WTC11 (cell line): ENCODE measurements around the gene SLC24A3. TPM values are rescaled to one million over a fixed set of nuclear protein-coding genes. Genes with fewer than 3 reads are reported as not detected.

Source experiments
- ATAC-seq: fragments of 200-7000 bp; cut with Tn5 transposase; 2 replicates; pipeline ENCODE4 v1.10.0; 2021; ENCODE audit warnings: mild to moderate bottlenecking, moderate library complexity
- CTCF ChIA-PET: fragments of 300-600 bp; sonication (Branson Sonifier 250); formaldehyde crosslinking; loops from one replicate; lab custom pipeline; 2021; ENCODE audit warnings: antibody characterized with exemption; lab: Charles Lee
- POLR2A ChIA-PET: fragments of 350-600 bp; sonication (Branson Sonifier 250); formaldehyde crosslinking; loops from one replicate; lab custom pipeline; 2021; ENCODE audit warnings: antibody characterized with exemption; lab: Charles Lee
- DNase-seq: peaks from one replicate; pipeline ENCODE4 v3.0.0; 2021; ENCODE audit warnings: low spot score
- H3K27ac Mint-ChIP-seq: 2 replicates; pipeline ENCODE4 v1.8.0; 2021; ENCODE audit warnings: mixed read lengths
- H3K27me3 Mint-ChIP-seq: 2 replicates; pipeline ENCODE4 v1.8.0; 2021; ENCODE audit warnings: low read depth, mild to moderate bottlenecking, moderate library complexity, mixed read lengths
- H3K36me3 Mint-ChIP-seq: 2 replicates; pipeline ENCODE4 v1.8.0; 2021; ENCODE audit warnings: mixed read lengths
- H3K4me1 Mint-ChIP-seq: 2 replicates; pipeline ENCODE4 v1.8.0; 2022; ENCODE audit warnings: mixed read lengths
- H3K4me3 Mint-ChIP-seq: 2 replicates; pipeline ENCODE4 v1.8.0; 2021; ENCODE audit warnings: mild to moderate bottlenecking, moderate library complexity, mixed read lengths
- H3K9me3 Mint-ChIP-seq: 2 replicates; pipeline ENCODE4 v1.8.0; 2021; ENCODE audit warnings: mixed read lengths
- ESRRA ChIP-seq: sonication (generic); formaldehyde crosslinking; IDR thresholded peaks from 2 replicates; pipeline ENCODE4 v1.8.1; 2022; ENCODE audit warnings: mild to moderate bottlenecking, missing genetic modification reagents, borderline replicate concordance
- GABPB1 ChIP-seq: sonication (generic); formaldehyde crosslinking; IDR thresholded peaks from 2 replicates; pipeline ENCODE4 v1.8.1; 2023; ENCODE audit warnings: mild to moderate bottlenecking, missing genetic modification reagents
- GRHL2 ChIP-seq: fragments of 250-450 bp; sonication (Bioruptor Pico); IDR thresholded peaks from 2 replicates; pipeline ENCODE4 v1.8.0; 2022; ENCODE audit warnings: mild to moderate bottlenecking, moderate library complexity; ENCODE audit not compliant: insufficient replicate concordance, severe bottlenecking
- OVOL2 ChIP-seq: fragments of 250-450 bp; sonication (Bioruptor Pico); IDR thresholded peaks from 2 replicates; pipeline ENCODE4 v1.9.0; 2021; ENCODE audit warnings: mild to moderate bottlenecking, borderline replicate concordance
- TEAD4 ChIP-seq: sonication (generic); formaldehyde crosslinking; IDR thresholded peaks from 2 replicates; pipeline ENCODE4 v1.8.0; 2022; ENCODE audit warnings: mild to moderate bottlenecking, missing genetic modification reagents
- total RNA-seq: library from RNA; stranded (reverse); gene quantifications from 3 replicates; pipeline ENCODE4 v1.2.3, GENCODE V29; 2021
- TF ChIP-seq, protein P1 (sequence below): sonication (generic); formaldehyde crosslinking; IDR thresholded peaks from 2 replicates; pipeline ENCODE4 v1.8.0; 2022; ENCODE audit warnings: missing genetic modification reagents
- TF ChIP-seq, protein P2 (sequence below): sonication (generic); formaldehyde crosslinking; IDR thresholded peaks from 2 replicates; pipeline ENCODE4 v1.8.1; 2023; ENCODE audit warnings: mild to moderate bottlenecking, missing genetic modification reagents, moderate library complexity
- TF ChIP-seq, protein P3 (sequence below): sonication (generic); formaldehyde crosslinking; IDR thresholded peaks from 2 replicates; pipeline ENCODE4 v1.8.0; 2023; ENCODE audit warnings: missing genetic modification reagents, mild to moderate bottlenecking, borderline replicate concordance
- TF ChIP-seq, protein P4 (sequence below): sonication (generic); formaldehyde crosslinking; IDR thresholded peaks from 2 replicates; pipeline ENCODE4 v1.8.0; 2022; ENCODE audit warnings: mild to moderate bottlenecking, missing genetic modification reagents
- TF ChIP-seq, protein P5 (sequence below): fragments of 250-450 bp; sonication (Bioruptor Pico); IDR thresholded peaks from 2 replicates; pipeline ENCODE4 v1.9.0; 2021; ENCODE audit warnings: mild to moderate bottlenecking, borderline replicate concordance
- TF ChIP-seq, protein P6 (sequence below): sonication (generic); formaldehyde crosslinking; IDR thresholded peaks from 2 replicates; pipeline ENCODE4 v1.8.1; 2023; ENCODE audit warnings: mild to moderate bottlenecking, moderate library complexity, missing genetic modification reagents

Gene SLC24A3
- total RNA-seq, 1 experiment from 2014 or later = 5.7 TPM

DNA sequence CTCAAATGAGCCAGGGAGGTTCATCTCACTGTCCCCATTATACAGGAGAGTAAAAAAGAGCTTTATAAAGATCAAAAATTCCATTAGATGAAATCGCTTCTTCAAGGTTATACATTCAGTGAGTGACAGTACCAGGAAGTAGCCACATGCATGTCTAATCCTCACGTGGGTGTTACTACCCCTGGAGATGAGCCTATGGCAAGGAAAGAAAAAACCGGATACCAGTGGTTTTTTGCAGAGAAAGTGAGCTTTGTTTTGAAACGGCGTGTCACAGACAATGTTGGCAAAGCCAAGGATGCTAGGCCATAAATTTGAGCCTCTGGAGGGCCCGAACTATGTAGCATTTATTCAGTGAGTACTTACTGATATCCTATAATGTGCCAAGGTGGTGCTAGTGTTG is 330.7 kb downstream of the SLC24A3 start:
- Mint-ChIP-seq H3K27me3 (no peaks in the 10 kb centered on the region), H3K36me3 (0 out of 2 replicates have a peak, but pooled peaks cover under 1% of the 10 kb centered on the region), H3K4me3 (no peak overlapping the region), H3K9me3 (peaks cover 3% of the 10 kb centered on the region; the same call in 1 of the 2 replicates), H3K4me1 (peaks cover 25% of the 10 kb centered on the region), H3K27ac (no peak overlapping the region)
- POLR2A ChIA-PET = no interaction called here
- CTCF ChIA-PET = no interaction called here
- DNase-seq = no peak
- TF ChIP-seq GRHL2 (CRISPR knock-in tag) = no peak
- TF ChIP-seq, protein P1, sequence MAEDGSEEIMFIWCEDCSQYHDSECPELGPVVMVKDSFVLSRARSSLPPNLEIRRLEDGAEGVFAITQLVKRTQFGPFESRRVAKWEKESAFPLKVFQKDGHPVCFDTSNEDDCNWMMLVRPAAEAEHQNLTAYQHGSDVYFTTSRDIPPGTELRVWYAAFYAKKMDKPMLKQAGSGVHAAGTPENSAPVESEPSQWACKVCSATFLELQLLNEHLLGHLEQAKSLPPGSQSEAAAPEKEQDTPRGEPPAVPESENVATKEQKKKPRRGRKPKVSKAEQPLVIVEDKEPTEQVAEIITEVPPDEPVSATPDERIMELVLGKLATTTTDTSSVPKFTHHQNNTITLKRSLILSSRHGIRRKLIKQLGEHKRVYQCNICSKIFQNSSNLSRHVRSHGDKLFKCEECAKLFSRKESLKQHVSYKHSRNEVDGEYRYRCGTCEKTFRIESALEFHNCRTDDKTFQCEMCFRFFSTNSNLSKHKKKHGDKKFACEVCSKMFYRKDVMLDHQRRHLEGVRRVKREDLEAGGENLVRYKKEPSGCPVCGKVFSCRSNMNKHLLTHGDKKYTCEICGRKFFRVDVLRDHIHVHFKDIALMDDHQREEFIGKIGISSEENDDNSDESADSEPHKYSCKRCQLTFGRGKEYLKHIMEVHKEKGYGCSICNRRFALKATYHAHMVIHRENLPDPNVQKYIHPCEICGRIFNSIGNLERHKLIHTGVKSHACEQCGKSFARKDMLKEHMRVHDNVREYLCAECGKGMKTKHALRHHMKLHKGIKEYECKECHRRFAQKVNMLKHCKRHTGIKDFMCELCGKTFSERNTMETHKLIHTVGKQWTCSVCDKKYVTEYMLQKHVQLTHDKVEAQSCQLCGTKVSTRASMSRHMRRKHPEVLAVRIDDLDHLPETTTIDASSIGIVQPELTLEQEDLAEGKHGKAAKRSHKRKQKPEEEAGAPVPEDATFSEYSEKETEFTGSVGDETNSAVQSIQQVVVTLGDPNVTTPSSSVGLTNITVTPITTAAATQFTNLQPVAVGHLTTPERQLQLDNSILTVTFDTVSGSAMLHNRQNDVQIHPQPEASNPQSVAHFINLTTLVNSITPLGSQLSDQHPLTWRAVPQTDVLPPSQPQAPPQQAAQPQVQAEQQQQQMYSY (CRISPR knock-in tag) = no peak
- TF ChIP-seq, protein P2, sequence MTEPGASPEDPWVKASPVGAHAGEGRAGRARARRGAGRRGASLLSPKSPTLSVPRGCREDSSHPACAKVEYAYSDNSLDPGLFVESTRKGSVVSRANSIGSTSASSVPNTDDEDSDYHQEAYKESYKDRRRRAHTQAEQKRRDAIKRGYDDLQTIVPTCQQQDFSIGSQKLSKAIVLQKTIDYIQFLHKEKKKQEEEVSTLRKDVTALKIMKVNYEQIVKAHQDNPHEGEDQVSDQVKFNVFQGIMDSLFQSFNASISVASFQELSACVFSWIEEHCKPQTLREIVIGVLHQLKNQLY (CRISPR knock-in tag) = no peak
- TF ChIP-seq, protein P3, sequence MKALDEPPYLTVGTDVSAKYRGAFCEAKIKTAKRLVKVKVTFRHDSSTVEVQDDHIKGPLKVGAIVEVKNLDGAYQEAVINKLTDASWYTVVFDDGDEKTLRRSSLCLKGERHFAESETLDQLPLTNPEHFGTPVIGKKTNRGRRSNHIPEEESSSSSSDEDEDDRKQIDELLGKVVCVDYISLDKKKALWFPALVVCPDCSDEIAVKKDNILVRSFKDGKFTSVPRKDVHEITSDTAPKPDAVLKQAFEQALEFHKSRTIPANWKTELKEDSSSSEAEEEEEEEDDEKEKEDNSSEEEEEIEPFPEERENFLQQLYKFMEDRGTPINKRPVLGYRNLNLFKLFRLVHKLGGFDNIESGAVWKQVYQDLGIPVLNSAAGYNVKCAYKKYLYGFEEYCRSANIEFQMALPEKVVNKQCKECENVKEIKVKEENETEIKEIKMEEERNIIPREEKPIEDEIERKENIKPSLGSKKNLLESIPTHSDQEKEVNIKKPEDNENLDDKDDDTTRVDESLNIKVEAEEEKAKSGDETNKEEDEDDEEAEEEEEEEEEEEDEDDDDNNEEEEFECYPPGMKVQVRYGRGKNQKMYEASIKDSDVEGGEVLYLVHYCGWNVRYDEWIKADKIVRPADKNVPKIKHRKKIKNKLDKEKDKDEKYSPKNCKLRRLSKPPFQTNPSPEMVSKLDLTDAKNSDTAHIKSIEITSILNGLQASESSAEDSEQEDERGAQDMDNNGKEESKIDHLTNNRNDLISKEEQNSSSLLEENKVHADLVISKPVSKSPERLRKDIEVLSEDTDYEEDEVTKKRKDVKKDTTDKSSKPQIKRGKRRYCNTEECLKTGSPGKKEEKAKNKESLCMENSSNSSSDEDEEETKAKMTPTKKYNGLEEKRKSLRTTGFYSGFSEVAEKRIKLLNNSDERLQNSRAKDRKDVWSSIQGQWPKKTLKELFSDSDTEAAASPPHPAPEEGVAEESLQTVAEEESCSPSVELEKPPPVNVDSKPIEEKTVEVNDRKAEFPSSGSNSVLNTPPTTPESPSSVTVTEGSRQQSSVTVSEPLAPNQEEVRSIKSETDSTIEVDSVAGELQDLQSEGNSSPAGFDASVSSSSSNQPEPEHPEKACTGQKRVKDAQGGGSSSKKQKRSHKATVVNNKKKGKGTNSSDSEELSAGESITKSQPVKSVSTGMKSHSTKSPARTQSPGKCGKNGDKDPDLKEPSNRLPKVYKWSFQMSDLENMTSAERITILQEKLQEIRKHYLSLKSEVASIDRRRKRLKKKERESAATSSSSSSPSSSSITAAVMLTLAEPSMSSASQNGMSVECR (CRISPR knock-in tag) = no peak
- TF ChIP-seq OVOL2 (CRISPR knock-in tag) = no peak
- TF ChIP-seq ESRRA (CRISPR knock-in tag) = no peak
- TF ChIP-seq, protein P4, sequence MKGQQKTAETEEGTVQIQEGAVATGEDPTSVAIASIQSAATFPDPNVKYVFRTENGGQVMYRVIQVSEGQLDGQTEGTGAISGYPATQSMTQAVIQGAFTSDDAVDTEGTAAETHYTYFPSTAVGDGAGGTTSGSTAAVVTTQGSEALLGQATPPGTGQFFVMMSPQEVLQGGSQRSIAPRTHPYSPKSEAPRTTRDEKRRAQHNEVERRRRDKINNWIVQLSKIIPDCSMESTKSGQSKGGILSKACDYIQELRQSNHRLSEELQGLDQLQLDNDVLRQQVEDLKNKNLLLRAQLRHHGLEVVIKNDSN (CRISPR knock-in tag) = no peak
- TF ChIP-seq, protein P5, sequence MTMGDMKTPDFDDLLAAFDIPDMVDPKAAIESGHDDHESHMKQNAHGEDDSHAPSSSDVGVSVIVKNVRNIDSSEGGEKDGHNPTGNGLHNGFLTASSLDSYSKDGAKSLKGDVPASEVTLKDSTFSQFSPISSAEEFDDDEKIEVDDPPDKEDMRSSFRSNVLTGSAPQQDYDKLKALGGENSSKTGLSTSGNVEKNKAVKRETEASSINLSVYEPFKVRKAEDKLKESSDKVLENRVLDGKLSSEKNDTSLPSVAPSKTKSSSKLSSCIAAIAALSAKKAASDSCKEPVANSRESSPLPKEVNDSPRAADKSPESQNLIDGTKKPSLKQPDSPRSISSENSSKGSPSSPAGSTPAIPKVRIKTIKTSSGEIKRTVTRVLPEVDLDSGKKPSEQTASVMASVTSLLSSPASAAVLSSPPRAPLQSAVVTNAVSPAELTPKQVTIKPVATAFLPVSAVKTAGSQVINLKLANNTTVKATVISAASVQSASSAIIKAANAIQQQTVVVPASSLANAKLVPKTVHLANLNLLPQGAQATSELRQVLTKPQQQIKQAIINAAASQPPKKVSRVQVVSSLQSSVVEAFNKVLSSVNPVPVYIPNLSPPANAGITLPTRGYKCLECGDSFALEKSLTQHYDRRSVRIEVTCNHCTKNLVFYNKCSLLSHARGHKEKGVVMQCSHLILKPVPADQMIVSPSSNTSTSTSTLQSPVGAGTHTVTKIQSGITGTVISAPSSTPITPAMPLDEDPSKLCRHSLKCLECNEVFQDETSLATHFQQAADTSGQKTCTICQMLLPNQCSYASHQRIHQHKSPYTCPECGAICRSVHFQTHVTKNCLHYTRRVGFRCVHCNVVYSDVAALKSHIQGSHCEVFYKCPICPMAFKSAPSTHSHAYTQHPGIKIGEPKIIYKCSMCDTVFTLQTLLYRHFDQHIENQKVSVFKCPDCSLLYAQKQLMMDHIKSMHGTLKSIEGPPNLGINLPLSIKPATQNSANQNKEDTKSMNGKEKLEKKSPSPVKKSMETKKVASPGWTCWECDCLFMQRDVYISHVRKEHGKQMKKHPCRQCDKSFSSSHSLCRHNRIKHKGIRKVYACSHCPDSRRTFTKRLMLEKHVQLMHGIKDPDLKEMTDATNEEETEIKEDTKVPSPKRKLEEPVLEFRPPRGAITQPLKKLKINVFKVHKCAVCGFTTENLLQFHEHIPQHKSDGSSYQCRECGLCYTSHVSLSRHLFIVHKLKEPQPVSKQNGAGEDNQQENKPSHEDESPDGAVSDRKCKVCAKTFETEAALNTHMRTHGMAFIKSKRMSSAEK = no peak
- TF ChIP-seq, protein P6, sequence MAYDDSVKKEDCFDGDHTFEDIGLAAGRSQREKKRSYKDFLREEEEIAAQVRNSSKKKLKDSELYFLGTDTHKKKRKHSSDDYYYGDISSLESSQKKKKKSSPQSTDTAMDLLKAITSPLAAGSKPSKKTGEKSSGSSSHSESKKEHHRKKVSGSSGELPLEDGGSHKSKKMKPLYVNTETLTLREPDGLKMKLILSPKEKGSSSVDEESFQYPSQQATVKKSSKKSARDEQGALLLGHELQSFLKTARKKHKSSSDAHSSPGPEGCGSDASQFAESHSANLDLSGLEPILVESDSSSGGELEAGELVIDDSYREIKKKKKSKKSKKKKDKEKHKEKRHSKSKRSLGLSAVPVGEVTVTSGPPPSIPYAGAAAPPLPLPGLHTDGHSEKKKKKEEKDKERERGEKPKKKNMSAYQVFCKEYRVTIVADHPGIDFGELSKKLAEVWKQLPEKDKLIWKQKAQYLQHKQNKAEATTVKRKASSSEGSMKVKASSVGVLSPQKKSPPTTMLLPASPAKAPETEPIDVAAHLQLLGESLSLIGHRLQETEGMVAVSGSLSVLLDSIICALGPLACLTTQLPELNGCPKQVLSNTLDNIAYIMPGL = no peak
- TF ChIP-seq TEAD4 (CRISPR knock-in tag) = no peak
- TF ChIP-seq GABPB1 = no peak
- no peak for ATAC-seq
